Activated CD4-positive, alpha-beta T cell treated with anti-CD3 and anti-CD28 coated beads, Interleukin-2, amount 50 U/mL, for 48 hours (primary cell): Measurements from ENCODE around the gene PANK4.
"Not testable (repeated sequence)": the region's sequence is repeated elsewhere in the genome, so short reads cannot be mapped to it uniquely, and the experiment has no call there.

Experiments
- DNase-seq, 2 experiments: peaks; one replicate each; pipeline ENCODE4 v3.0.0-alpha.2; 2020

PANK4 gene

GRCh38 chr1:2473198-2473597, 53.2 kb downstream of the PANK4 start:
- no peak for DNase-seq

GRCh38 chr1:2472561-2473177, 53.7 kb downstream of the PANK4 start:
- no peak for DNase-seq

GRCh38 chr1:2472109-2472508, 54.3 kb downstream of the PANK4 start:
- no peak for DNase-seq

GRCh38 chr1:2471587-2472001, 54.8 kb downstream of the PANK4 start:
- no peak for DNase-seq

- DNase-seq: no peak
These were observed 55.3 kb downstream of the PANK4 start for GRCh38 chr1:2471159-2471471.

GRCh38 chr1:2470290-2471158, 55.9 kb downstream of the PANK4 start:
- no peak for DNase-seq

GRCh38 chr1:2469103-2469940, 57.1 kb downstream of the PANK4 start:
- DNase-seq: no peak

- no peak for DNase-seq
These were observed 57.9 kb downstream of the PANK4 start for GRCh38 chr1:2468540-2468939.

GRCh38 chr1:2468041-2468472, 58.3 kb downstream of the PANK4 start:
- DNase-seq: peak; percentile 24 to 27

- DNase-seq: peak; percentile 37 to 43
These were observed 59.3 kb downstream of the PANK4 start for GRCh38 chr1:2466958-2467554.

- DNase-seq: no peak
These were observed 60.1 kb downstream of the PANK4 start for GRCh38 chr1:2466270-2466665.

- DNase-seq: no peak
These were observed 60.8 kb downstream of the PANK4 start for GRCh38 chr1:2465371-2466269.

- DNase-seq: no peak
These were observed 63.0 kb downstream of the PANK4 start for GRCh38 chr1:2463396-2463795.

GRCh38 chr1:2462819-2463218, 63.6 kb downstream of the PANK4 start:
- DNase-seq: no peak

GRCh38 chr1:2460996-2461751, 65.2 kb downstream of the PANK4 start:
- no peak for DNase-seq

- DNase-seq: no peak
These were observed 66.2 kb downstream of the PANK4 start for GRCh38 chr1:2460203-2460602.

- DNase-seq: no peak
These were observed 66.6 kb downstream of the PANK4 start for GRCh38 chr1:2459757-2460156.

GRCh38 chr1:2459102-2459753, 67.2 kb downstream of the PANK4 start:
- DNase-seq: not testable (repeated sequence)

GRCh38 chr1:2458687-2459086, 67.7 kb downstream of the PANK4 start:
- DNase-seq: no peak
